IPS-18a (cell line): ENCODE measurements around the gene TSPAN9.

Experiments
- H3K27ac ChIP-seq: one replicate; pipeline ENCODE4 v1.5.1; 2013; ENCODE audit warnings: low read length
- H3K27me3 ChIP-seq: one replicate; pipeline ENCODE4 v1.6.1; 2013; ENCODE audit warnings: mild to moderate bottlenecking, low read length; ENCODE audit not compliant: control insufficient read depth, insufficient read depth
- H3K36me3 ChIP-seq: one replicate; pipeline ENCODE4 v1.6.1; 2013; ENCODE audit warnings: low read depth, low read length; ENCODE audit not compliant: control insufficient read depth
- H3K4me1 ChIP-seq: one replicate; pipeline ENCODE4 v1.6.1; 2013; ENCODE audit warnings: low read depth, low read length; ENCODE audit not compliant: control insufficient read depth
- H3K4me3 ChIP-seq: one replicate; pipeline ENCODE4 v1.5.1; 2013; ENCODE audit warnings: low read length
- H3K9ac ChIP-seq: one replicate; pipeline ENCODE4 v1.6.1; 2013; ENCODE audit warnings: mild to moderate bottlenecking, low read length, moderate library complexity
- H3K9me3 ChIP-seq: one replicate; pipeline ENCODE4 v1.6.1; 2013; ENCODE audit warnings: low read depth, low read length; ENCODE audit not compliant: control insufficient read depth

The TSPAN9 gene

DNA sequence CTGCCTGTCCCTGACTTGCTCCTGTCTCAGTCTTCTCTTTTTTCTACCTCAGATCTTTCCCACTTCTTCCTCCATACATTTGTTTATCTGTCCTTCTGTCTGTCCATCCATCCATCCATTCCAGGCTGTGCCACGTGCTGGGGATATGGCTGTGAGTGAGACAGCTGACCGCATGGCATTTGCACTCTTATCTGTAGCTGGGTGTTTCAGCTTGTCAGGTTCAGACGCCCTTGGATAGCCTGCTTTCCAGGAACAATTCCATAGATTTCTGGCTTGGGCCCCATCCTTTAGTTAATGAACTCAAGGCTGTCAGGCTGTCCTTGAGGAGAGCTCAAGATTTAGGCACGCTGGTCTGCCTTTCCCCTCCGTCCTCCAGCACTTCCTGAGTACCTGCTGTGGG is 116.6 kb downstream of the TSPAN9 start:
- no peak overlapping the region for H3K9ac ChIP-seq
- H3K9me3 ChIP-seq, result no peaks in the 10 kb centered on the region

DNA sequence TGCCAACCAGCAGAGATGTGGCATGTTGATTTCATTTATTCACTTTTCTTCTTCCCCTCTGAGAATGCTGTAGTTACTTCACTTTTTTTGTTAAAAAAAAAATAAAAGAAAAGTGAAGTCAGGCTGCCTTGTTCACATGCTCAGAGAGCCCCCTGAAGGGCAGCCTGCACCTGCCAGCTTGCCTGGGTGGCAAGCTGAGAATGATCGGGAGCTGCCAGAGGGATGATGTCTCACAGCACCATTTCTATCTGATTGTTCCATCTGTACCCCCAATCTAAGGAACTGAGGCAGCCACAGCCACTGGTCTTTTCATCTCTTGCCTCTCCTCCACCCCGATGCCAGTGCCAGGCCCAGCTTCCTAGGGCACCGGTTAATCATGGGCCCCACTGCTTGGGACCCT is 118.2 kb downstream of the TSPAN9 start:
- Histone ChIP-seq H3K9me3 (no peaks in the 10 kb centered on the region), H3K27ac (no peak overlapping the region), H3K4me1 (peaks cover 12% of the 10 kb centered on the region), H3K36me3 (no peaks in the 10 kb centered on the region), H3K9ac (no peak overlapping the region), H3K27me3 (peaks cover 30% of the 10 kb centered on the region), H3K4me3 (no peak overlapping the region)

More for the DNA sequence above, 116.6 kb downstream of the TSPAN9 start:
- peaks cover 15% of the 10 kb centered on the region for H3K27me3 ChIP-seq
- H3K27ac ChIP-seq, result no peak overlapping the region
- no peak overlapping the region for H3K4me3 ChIP-seq
- H3K36me3 ChIP-seq, result no peaks in the 10 kb centered on the region
- peaks cover 9% of the 10 kb centered on the region for H3K4me1 ChIP-seq

DNA sequence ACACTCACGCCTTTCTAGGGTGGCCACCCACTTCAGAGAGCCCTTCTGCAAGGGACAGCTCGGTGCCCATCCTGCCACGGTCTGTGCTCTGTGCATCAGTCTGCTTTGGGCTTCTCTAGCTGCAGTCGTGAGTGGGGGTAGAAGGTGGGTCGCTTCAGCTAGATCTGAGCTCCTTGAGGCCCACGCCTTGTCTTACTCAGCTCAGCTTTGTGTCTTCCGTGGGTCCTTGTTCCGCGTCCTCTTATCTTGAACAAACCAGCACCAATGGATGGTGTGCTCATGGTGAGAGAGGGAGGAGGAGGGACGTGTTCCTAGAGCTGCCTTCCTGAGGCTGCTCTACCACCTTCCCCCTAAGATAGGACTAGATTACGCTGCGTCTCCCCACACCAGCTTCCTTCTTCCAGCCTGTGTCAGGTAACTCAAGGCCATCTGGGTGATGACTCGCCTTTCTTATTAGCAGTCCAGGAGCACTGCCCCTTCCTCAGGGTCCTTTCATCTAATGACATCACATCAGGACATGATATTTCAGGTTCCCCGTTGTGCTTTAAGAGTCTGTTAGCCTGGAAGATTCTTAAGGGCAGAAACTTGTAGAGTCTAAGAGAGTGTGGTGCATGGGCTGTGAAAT is 118.8 kb downstream of the TSPAN9 start:
- Histone ChIP-seq H3K9ac (no peak overlapping the region), H3K9me3 (no peaks in the 10 kb centered on the region), H3K27me3 (peaks cover 37% of the 10 kb centered on the region), H3K36me3 (no peaks in the 10 kb centered on the region), H3K4me1 (peaks cover 13% of the 10 kb centered on the region), H3K27ac (no peak overlapping the region), H3K4me3 (no peak overlapping the region)

DNA sequence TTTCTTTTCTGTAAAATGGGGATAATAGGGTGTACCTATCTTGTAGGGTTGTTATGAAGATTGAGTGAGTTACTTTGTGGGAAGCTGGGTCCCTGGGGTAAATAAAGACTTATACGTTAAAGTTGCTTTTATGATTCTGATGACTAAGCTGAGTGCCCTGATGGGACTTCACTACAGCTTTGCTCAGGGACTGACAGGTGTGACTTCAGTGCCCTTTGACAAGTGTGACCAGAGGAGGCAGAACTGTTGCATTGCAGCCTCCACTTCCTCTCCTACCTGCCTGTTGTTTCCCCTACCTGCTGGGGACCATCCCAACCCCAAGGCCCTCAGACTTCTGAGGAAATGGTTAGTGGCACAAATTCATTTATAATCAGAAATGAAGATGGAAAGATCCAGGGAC is 119.3 kb downstream of the TSPAN9 start:
- Histone ChIP-seq H3K4me3 (no peak overlapping the region), H3K27ac (no peak overlapping the region), H3K9me3 (no peaks in the 10 kb centered on the region), H3K4me1 (peaks cover 19% of the 10 kb centered on the region), H3K36me3 (no peaks in the 10 kb centered on the region), H3K9ac (no peak overlapping the region), H3K27me3 (peaks cover 42% of the 10 kb centered on the region)

DNA sequence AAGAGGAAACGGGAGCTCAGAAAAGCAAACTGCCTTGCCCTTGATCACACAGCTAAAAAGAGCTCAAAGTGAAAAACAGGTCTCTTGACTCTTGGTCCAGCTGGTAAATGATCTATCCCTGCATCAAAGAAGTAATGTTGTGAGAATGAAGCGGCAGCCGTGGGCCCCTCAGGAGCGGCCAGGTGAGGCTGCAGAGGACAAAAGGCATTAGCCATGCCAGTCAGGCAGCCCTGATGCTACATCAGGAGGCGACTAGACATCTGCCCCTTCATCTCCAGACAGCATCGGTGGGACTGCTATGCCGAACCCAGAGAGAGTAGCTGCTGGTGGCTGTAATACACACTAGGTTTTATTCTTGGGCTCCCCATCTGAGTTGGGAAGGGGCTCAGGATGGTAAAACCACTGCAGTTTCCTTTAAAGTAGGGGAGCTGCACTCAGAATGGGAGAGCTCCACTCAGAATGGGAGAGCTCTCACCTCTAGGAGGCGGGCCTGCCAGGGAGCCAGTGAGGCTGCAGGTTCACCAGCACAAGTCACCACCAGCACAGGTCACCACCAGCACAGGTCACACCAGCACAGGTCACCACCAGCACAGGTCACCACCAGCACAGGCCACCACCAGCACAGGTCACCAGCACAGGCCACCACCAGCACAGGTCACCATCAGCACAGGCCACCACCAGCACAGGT is 120.1 kb downstream of the TSPAN9 start:
- H3K36me3 ChIP-seq, result no peaks in the 10 kb centered on the region
- no peak overlapping the region for H3K4me3 ChIP-seq
- peaks cover 26% of the 10 kb centered on the region for H3K4me1 ChIP-seq
- no peak overlapping the region for H3K27ac ChIP-seq
- H3K9ac ChIP-seq, result no peak overlapping the region
- H3K9me3 ChIP-seq, result no peaks in the 10 kb centered on the region
- H3K27me3 ChIP-seq, result peaks cover 50% of the 10 kb centered on the region

DNA sequence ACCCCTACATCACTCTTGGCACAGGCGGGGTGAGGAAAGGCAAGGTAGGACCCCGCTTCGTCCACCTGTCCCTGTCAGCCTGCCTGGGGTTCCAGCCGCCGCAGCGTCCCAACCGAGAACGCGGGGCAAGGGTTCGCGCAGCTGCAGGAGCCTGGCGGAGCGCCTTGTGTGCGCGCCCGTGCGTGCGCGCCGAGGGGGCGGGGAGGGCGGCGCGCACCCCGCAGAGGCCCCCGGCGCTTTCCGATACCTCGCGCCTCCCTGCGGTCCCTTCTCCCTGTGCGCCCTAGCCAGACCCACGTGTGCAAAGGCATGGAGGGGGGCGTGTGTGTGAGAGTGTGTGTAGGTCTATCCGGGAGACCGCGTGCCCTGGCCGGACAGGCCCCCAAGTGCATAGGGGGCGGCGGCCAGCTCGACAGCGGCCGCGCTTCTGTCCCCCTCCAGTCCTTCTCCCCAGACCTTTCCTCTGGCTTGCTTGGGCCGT is 122.4 kb downstream of the TSPAN9 start:
- H3K4me1 ChIP-seq, result peaks cover 26% of the 10 kb centered on the region
- H3K36me3 ChIP-seq, result no peaks in the 10 kb centered on the region
- peak overlapping the region; percentile 69 for H3K4me3 ChIP-seq
- no peak overlapping the region for H3K9ac ChIP-seq
- peaks cover 57% of the 10 kb centered on the region for H3K27me3 ChIP-seq
- no peaks in the 10 kb centered on the region for H3K9me3 ChIP-seq
- H3K27ac ChIP-seq, result no peak overlapping the region

DNA sequence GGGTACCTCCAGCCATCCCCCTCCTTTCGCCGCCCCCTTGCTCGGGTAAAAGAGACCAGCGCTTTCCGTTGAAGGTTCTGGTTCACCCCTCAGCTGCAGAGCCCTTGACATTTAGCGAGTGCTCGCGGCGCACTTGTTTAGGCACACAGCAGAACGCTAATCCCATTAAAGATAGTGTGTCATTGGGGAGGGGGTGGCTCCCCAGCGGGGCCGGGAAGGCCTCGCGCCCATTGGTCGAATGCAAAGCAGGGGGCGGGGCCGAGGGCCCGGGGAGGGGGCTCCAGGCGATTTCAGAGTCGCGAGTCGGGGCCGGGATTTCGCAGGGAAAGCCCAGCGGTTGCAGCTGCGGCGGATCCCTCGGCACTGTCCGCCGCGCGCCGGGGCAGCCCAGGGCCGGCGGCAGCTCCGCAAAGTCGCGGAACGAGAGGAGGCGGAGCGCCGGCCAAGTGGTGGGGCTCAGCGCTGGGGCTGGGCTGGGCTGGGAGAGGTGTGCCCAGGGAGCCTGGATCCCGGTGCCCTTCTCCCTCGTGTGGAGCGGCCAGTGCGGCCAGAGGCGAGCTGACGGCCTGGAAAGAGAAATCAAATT is 122.9 kb downstream of the TSPAN9 start:
- Histone ChIP-seq H3K27me3 (peaks cover 57% of the 10 kb centered on the region), H3K4me3 (peak overlapping the region; percentile 69), H3K9ac (no peak overlapping the region), H3K9me3 (no peaks in the 10 kb centered on the region), H3K27ac (no peak overlapping the region), H3K4me1 (peaks cover 26% of the 10 kb centered on the region), H3K36me3 (no peaks in the 10 kb centered on the region)

DNA sequence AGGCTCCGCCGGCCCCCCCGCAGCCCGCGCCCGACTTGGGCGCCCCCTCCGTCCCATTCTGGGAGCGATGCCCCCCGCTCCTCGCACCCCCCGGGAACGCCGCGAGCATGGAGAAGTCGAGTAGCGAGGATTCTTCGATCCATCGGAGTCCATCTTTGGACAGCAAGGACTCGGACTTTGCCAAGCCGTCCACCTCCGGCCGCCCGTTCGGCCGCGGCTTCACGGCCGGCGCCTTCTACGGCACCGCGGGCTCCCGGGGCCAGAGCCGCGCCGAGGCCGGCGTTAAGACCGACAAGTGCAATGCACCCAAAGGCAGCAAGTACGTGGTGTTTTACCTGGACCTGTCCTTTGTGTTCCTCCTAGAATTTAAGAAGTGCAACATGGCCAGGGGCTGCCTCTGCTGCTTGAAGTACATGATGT is 123.6 kb downstream of the TSPAN9 start:
- Histone ChIP-seq H3K36me3 (no peaks in the 10 kb centered on the region), H3K27ac (no peak overlapping the region), H3K27me3 (peaks cover 57% of the 10 kb centered on the region), H3K9ac (peak overlapping the region; percentile 23), H3K4me3 (peak overlapping the region; percentile 69), H3K4me1 (peaks cover 26% of the 10 kb centered on the region), H3K9me3 (no peaks in the 10 kb centered on the region)

DNA sequence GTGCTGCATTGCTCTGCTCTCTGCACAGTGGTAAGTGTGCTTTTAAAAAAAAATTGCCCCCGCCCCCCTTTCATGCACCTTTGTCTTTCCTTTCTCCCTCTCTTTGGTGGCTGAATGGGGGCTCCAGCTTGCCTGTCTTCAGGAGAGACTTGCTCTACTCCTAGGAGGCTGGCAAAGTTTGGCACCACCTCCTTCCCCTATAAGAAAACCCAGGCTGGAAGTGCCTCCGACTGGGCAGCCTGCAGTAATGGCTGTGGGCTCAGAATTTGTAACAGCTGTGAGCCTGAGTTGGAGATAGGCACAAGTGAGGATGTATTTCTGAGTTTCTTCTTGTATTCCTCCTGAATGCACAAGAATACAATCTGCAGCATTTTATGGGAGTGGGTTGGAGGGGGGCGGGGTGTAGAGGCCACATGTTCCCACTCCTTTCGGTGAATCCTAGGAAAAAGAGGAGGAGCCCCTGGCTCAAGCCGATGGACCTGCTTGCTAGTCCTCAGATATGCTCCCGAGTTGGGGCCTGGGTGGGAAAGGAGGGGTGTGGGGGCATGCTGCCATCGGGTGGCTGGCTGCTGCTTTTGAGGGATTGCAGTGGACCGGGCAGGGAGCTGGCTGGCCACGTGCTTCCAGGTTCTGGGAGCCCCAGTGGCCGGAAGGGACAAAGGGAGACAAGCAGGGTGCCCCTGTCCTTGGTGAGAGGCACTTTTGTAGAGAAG is 124.3 kb downstream of the TSPAN9 start:
- Histone ChIP-seq H3K9me3 (no peaks in the 10 kb centered on the region), H3K27me3 (peaks cover 56% of the 10 kb centered on the region), H3K4me1 (peaks cover 23% of the 10 kb centered on the region), H3K36me3 (no peaks in the 10 kb centered on the region), H3K27ac (no peak overlapping the region), H3K9ac (peak overlapping the region; percentile 23), H3K4me3 (peak overlapping the region; percentile 69)

DNA sequence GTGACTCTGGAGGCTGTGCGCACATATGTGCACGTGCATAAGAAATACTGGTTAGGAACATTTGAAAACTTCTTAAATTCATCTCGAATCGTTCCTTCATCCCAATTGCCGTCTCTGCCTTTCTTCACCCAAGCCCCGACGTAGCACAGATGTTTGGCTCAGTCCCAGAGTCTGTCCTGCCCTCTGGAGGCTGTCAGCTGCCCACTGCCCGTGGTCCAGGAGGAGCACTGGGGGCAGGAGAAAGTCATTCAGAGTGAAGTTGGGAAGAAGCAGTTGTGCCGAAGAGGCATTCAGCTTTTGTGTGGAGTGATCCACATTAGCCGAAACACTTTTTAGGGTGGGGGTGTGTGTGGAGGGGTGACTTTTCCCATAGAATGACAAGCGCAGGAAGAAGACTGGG is 124.9 kb downstream of the TSPAN9 start:
- H3K4me3 ChIP-seq, result peak overlapping the region; percentile 69

DNA sequence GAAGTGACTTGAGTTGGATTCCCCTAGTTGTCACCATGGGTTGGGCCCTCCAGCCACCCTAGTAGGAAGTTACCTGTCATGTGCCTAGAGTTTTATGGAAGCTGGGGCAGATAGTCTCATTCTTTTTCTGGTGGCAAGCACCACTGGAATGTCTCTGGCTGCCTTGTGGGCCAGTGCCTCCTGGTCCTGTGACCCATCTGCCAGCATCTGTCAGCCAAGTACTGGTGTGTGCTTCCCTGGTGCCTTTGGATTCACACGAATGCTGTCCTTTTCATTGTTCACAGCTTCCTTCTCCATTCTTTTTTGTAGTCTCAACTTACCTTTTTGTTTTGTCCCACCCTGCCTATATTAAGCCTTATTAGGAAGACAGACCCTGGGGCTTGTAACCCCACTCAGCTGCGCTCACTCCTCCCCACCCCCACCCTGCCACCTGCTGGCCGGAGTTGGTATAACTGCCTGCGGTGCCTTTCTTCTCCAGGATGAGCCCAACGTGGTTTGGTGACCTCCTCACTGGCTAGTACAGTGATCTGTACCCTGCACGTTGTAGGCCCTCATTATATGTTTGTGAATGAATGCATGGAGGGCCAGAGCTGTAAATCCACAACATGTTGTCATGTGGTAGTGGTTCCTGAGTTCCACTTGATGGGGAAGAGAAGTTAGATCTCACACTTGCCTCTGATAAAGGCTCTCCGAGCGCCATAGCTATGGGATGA is 125.7 kb downstream of the TSPAN9 start:
- Histone ChIP-seq H3K27me3 (peaks cover 44% of the 10 kb centered on the region), H3K9ac (no peak overlapping the region), H3K4me1 (peaks cover 17% of the 10 kb centered on the region), H3K27ac (no peak overlapping the region), H3K36me3 (no peaks in the 10 kb centered on the region), H3K9me3 (no peaks in the 10 kb centered on the region), H3K4me3 (no peak overlapping the region)

More for the DNA sequence above, 124.9 kb downstream of the TSPAN9 start:
- Histone ChIP-seq H3K9me3 (no peaks in the 10 kb centered on the region), H3K4me1 (peaks cover 20% of the 10 kb centered on the region), H3K27me3 (peaks cover 50% of the 10 kb centered on the region), H3K9ac (no peak overlapping the region), H3K36me3 (no peaks in the 10 kb centered on the region), H3K27ac (no peak overlapping the region)
